ENCODE results near the gene NQO2.
"Not testable (repeated sequence)": the region's sequence is repeated elsewhere in the genome, so short reads cannot be mapped to it uniquely, and the experiment has no call there.

The NQO2 gene

GRCh38 chr6:2989332-2990247, 10.1 kb upstream of the NQO2 start:
- peak; percentile 92 to 99 (median 95) for DNase-seq

GRCh38 chr6:2990248-2990931, 9.3 kb upstream of the NQO2 start:
- DNase-seq: peak; percentile 50 to 83 (median 70)

GRCh38 chr6:2990932-2991506, 8.7 kb upstream of the NQO2 start:
- peak in 1 of 4 experiments; percentile 14 for DNase-seq

- no peak for DNase-seq
Measured at GRCh38 chr6:2992330-2992979, 7.2 kb upstream of the NQO2 start.

- DNase-seq: no peak
Measured at GRCh38 chr6:2993755-2994317, 5.9 kb upstream of the NQO2 start.

GRCh38 chr6:2998249-2998997, 1.3 kb upstream of the NQO2 start:
- peak in 1 of 4 experiments; percentile 17 for DNase-seq

GRCh38 chr6:2998998-2999617, 586 bp upstream of the NQO2 start:
- peak; percentile 79 to 92 (median 85) for DNase-seq

GRCh38 chr6:3001146-3001772, 1.6 kb downstream of the NQO2 start:
- no peak for DNase-seq

GRCh38 chr6:3001773-3002293, 2.1 kb downstream of the NQO2 start:
- DNase-seq: peak; percentile 75 to 95 (median 86)

GRCh38 chr6:3003226-3003625, 3.5 kb downstream of the NQO2 start:
- DNase-seq: not testable (repeated sequence)

- DNase-seq: no peak
Measured at GRCh38 chr6:3005077-3005476, 5.4 kb downstream of the NQO2 start.

- DNase-seq: no peak
Measured at GRCh38 chr6:3005874-3006273, 6.2 kb downstream of the NQO2 start.

- no peak for DNase-seq
Measured at GRCh38 chr6:3006476-3006875, 6.8 kb downstream of the NQO2 start.

GRCh38 chr6:3007571-3007970, 7.9 kb downstream of the NQO2 start:
- DNase-seq: no peak

- not testable (repeated sequence) for DNase-seq
Measured at GRCh38 chr6:3008712-3009265, 9.1 kb downstream of the NQO2 start.

GRCh38 chr6:3009930-3010329, 10.2 kb downstream of the NQO2 start:
- no peak for DNase-seq

GRCh38 chr6:3011158-3011557, 11.5 kb downstream of the NQO2 start:
- DNase-seq: no peak

GRCh38 chr6:3011592-3011991, 11.9 kb downstream of the NQO2 start:
- DNase-seq: no peak

GRCh38 chr6:3013486-3013885, 13.8 kb downstream of the NQO2 start:
- DNase-seq: peak; percentile 61 to 83 (median 78)

Measured in suppressor macrophage (primary cell).